ENCODE data around the gene PITPNM3.

DNA sequence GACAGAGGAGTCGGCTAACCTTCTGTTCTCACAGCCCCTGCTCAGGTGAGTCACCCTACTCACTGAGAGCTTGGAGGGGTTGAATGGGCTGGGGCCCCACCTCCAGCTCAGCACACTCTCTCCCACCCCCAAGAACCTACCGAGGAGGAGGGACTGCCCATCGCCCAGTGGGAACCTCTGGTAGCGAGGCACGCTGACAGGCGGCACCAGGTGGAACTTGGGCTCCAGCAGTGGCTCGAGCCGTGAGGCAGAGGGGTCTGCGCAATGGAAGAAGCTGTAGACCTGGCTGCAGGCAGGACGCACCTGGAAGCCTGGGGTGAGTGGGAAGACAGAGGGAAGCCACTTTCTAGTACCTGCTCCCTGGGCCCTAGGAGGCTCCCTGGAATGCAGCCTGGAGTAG, 83.8 kb downstream of the PITPNM3 start:
- TF ChIP-seq POLR2AphosphoS5 (IDR thresholded peaks at IDR 0.05; ENCODE audit: low read depth, low read length) (no peak), POLR2A (IDR thresholded peaks at IDR 0.05; ENCODE audit: low read depth, low read length) (no peak)

Data from GM12892 (cell line).